ENCODE data around the gene TREM2.

Gene TREM2

DNA sequence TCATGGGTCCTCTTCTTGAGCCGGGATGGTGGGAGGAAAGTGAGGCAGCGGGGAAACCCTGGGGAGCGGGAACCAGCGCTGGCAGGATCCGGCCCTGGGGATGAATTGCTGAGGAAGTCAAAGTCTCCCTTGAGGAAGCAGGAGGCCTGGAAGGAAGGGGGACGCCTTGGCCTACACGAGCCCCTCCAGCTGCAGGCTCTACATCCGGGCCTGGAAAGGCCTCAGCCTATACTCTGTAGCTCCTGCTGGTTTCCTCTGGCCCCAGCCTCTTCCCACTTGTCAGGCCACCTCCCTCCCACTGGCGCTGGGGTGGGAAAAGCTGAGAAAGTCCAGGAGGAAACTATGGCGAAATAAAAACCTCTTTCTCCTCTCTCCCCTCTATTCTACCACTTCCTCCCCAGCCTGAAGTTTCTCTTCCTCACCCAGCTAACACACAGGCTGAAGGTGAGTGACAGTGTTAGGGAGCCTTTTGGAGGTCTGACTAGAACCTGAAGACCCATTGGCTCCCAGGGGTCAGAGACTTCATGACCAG is 23.2 kb upstream of the TREM2 start:
- in situ Hi-C loops (cut with HindIII; ENCODE audit: low sequenced_read_pairs): loop anchor here (25.0 kb wide), 1 partner anchor 99 kb away; no protein-coding TSS in a partner anchor

DNA sequence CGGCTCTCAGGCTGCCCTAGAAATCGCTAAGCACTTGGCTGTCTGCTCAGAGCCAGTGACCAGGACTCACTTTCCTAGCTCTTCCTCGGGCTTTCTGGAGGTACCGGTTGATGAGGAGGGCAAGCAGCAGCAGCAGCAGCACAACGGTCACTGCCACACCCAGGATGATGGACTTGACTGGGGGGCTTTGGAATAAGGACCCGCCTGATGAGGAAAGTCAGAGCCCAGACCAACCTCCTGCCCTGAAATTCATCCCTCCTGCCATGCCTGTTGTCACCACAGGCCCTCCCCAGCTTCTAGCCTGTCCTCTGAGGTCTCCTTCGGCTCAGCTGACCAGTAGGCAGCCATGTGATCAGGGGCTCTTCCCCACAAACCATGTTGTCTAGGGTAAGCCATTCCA is 21.8 kb upstream of the TREM2 start:
- in situ Hi-C loops (cut with HindIII; ENCODE audit: low sequenced_read_pairs): loop anchor here (25.0 kb wide), 1 partner anchor 97 kb away; no protein-coding TSS in a partner anchor

DNA sequence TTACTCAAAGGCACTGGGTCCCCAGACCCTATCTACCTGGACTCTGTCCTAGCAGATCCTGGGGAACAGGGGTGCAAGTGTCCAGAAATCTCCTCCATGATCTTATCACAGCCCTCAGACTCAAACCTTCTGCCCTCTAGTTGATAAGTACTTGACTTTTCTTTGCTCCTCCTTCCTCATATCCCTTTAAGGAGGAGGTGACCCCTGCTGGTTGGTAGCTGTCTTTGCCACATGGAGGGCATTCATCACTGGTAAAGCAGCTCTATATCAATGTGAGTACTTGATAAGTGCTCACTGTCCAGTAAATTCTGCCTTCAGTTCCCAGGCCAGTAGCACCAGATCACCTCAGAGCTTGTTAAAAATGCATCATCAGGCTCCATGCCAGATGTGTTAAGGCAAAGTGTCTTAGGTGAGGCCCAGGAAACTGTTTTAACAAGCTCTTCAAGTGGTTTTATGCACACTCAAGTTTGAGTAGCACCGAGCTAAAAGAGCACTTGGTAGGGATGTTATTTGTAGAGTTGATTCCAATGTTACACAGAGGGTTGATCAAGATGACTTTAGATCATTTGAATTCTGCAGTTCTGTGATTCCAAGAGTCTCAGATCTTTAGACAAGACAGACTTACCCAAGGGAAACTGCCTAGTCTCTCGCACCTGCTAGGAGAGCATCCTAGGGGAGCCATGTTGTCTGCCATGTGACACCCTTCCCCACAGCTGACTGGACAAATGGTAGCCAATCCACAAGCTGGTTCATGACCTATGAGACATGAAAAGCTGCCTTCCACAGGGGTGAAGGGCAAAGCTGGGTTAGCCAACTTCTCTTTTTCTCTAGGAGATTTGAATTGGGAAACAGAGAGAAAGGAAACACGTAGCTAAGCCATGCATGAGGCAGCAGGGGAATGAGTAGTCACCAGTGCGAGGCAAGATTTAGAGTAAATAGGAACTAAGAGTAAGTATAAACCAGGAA is 19.4 kb upstream of the TREM2 start:
- in situ Hi-C loops (cut with HindIII; ENCODE audit: low sequenced_read_pairs): loop anchor here (25.0 kb wide), 1 partner anchor 95 kb away; no protein-coding TSS in a partner anchor

DNA sequence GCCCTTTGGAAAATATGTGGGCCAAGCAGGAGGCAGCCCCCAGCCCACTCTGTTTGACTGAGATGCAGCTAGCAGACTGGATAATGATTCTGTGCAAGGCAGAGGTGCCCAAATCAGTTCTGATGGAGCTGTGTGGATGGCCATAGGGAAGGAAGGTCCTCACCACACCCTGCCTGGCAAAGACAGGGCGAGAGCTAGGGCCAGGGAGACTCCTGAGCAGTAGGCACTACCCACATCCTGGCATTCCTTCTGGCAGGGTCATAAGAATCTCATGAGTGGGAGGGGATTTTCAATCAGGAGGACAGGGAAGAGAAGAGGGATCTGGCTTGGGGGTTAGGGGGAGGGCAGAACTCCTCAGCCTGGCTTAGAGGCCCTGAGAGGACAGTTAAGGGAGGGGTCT is 18.6 kb upstream of the TREM2 start:
- in situ Hi-C loops (cut with HindIII; ENCODE audit: low sequenced_read_pairs): loop anchor here (25.0 kb wide), 1 partner anchor 94 kb away; no protein-coding TSS in a partner anchor

DNA sequence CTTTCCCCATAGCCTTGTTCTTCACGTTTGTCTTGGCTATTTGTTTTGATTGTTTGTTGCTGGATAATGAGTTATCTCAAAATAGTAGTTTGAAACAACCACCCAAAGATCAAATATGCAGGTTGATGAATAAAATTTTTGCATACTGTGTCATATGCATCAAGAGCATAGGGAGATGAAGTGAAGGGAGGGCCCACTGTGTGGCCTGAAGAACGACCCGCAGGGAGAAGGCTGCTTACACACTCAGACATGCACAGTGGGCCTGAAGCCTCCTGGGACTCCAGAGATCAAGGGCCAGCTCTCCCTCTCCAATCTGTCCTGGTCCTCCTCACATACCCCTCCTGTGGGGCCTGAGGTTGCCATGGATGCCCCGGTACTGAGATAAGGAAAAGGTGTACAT is 16.2 kb upstream of the TREM2 start:
- in situ Hi-C loops (cut with HindIII; ENCODE audit: low sequenced_read_pairs): loop anchor here (25.0 kb wide), 1 partner anchor 92 kb away; no protein-coding TSS in a partner anchor

DNA sequence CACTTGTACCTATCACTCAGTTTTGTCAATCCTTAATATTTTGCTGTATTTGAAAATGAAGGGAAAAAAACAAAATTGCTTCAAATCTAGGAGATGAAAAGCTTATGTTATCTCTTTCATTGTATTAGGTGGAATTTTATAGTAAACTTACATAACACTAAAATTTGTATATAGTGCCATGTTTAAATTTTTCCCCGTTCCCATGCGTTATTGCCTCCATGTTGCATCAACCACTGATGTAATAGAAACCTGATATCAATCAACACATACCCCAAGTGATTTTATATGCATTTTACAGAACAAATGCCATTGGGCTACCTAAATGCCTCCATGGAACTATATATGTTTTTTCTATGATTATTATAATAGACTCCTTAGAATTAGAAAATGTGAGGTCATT is 14.8 kb upstream of the TREM2 start:
- in situ Hi-C loops (cut with HindIII; ENCODE audit: low sequenced_read_pairs): loop anchor here (25.0 kb wide), 1 partner anchor 90 kb away; no protein-coding TSS in a partner anchor

DNA sequence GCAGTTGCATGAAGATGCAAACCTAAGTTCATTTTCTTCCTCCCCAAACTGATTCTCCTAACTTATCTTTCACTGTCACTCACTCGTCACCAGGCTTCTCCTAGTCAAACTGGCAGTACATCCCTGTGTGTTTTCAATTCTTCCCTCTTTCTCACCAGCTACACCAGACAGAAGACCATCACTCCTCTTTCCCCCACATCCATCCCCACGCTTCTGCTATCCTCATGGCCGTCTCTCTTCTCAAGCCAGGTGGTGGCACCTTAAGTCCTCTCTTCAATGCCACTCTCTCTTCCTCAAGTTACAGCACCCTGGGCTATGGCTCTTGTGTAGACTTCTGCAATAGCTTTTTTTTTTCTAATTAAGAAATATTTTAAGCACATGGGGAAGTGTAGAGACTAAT is 14.4 kb upstream of the TREM2 start:
- in situ Hi-C loops (cut with HindIII; ENCODE audit: low sequenced_read_pairs): loop anchor here (25.0 kb wide), 1 partner anchor 90 kb away; no protein-coding TSS in a partner anchor

DNA sequence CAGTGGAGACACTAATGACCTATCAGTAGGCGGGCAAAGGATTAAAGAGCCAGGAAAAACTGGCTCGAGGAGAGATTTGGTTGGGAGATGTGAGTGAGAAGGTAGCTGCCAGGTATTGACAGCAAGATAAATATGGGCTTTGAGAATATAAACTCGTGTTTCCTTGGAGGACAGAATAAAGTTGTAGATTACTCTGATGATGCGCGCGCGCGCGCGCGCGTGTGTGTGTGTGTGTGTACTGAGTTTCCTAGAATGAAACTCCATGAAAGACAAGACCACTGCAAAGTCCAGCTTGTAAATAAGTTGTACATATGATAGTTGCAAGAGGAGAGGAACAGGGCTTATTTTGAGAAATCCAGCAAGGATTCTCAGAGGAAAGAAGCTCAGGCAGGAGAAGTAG is 13.3 kb upstream of the TREM2 start:
- in situ Hi-C loops (cut with HindIII; ENCODE audit: low sequenced_read_pairs): loop anchor here (25.0 kb wide), 1 partner anchor 89 kb away; no protein-coding TSS in a partner anchor

DNA sequence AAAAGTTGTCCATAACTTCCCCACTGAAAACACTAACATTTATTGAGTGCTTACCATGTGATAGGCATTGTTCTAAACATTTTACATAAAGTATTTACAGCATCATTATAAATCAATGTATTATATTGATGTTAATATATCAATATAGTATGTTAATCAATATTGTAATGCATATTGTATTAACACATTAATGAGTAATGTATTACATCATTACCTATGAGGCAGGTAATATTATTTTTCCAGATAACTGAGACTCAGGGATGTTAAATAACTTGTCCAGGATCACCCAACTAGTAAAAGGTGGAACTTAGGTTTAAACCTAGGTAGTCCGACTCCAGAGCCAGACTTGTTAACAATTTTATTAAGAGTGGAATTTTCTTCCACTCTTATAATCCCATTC is 12.2 kb upstream of the TREM2 start:
- in situ Hi-C loops (cut with HindIII; ENCODE audit: low sequenced_read_pairs): loop anchor here (25.0 kb wide), 1 partner anchor 88 kb away; no protein-coding TSS in a partner anchor

DNA sequence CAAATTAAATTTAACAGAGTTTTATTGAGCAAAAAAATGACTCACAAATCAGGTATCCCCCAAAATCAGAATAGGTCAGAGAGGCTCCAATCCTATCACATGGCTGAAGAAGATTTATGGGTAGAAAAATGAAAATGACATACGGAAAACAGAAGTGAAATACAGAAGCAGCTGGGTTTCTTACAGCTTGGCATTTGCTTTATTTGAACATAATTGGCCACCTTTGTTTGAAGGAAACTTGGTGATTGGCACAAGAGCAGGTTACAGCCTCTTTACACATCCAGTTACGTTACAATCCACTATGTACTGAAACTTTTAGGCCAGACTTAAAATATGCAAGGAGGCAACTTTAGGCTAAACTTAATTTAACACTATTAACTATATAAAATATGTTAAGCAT is 11.7 kb upstream of the TREM2 start:
- in situ Hi-C loops (cut with HindIII; ENCODE audit: low sequenced_read_pairs): loop anchor here (25.0 kb wide), 1 partner anchor 87 kb away; no protein-coding TSS in a partner anchor

DNA sequence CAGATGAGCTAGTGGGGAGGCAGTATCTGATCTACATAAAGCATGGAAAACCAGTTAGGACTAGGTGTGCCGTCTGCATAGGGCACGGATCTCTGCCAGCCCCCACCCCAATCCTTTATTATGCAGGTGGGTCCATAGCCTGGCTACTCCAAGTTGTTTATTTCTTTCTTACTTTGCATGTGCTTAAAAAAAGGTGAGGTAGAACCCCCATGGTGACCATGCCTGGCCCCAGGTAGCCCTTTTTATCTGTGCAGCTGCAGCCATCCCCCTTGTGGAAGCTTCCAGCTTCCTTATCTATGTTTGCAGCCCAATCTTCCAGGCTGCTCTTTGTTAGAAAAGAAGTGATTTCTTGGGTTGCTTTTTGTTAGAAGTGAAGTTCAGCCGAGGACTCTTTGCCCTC is 9.0 kb upstream of the TREM2 start:
- in situ Hi-C loops (cut with HindIII; ENCODE audit: low sequenced_read_pairs): no loop called here

DNA sequence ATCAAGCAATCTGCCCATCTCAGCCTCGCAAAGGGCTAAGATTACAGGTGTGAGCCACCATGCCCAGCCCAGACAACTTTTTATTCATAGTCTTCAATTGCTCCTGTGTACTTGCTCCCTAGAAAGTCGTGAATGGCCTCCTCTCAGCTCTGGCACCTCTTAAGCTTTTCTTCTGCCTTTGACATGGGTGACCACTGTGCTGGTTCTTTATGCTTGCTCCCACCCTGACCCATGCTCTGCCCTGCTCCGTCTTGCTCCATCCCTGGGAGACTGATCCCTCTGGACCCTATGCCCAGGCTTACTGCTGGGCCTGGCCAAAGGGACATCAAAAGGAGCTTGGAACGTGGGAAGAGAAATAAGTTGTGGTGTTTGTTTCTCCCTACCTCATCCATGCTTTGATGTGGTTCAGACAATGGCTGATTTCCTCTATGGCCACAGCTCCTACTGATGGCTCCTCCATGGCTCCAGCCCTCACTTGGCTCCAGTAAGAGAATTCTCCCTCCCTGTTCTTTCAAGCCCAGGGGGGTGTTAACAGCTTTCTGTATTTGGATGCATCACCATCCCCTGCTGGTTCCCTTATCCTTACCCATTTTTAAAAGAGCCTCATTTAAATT is 7.7 kb upstream of the TREM2 start:
- in situ Hi-C loops (cut with HindIII; ENCODE audit: low sequenced_read_pairs): no loop called here

DNA sequence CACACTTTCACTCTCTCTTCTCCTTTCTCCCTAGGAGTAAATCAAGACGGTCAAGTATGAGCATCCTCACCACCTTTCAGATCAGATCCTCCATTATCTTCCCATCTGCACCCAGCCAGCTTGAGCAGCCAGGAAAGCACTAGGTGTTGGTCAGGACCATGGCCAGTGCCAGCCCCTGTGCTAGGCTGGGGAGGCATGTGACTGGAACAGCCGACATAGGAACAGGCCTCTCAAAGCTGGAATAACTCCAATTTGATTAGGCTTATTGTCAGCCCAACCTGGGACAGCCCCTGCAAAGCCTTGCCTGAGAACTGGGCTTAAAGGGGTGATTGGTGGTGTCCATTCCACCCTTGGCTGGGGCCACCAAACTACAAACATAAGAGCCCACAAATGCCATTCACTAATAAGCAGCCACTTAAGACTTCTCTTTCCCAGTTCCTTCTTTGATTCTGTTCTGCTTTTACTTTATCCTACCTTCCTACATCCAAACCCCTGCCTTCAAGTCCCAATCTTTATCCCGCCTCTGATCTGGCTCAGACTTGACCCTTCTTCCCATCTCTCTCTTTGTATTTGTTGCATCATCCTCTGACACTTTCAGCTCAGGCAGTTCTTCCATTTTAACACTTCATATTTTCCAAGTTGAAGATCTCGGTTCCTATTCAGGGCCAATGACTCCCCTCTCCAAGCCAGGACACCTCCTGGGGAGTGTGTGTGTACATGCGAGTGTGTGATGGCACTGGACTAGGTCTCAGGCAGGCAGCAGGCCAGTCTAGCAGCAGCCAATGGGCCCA is 4.5 kb upstream of the TREM2 start:
- in situ Hi-C loops (cut with HindIII; ENCODE audit: low sequenced_read_pairs): no loop called here

DNA sequence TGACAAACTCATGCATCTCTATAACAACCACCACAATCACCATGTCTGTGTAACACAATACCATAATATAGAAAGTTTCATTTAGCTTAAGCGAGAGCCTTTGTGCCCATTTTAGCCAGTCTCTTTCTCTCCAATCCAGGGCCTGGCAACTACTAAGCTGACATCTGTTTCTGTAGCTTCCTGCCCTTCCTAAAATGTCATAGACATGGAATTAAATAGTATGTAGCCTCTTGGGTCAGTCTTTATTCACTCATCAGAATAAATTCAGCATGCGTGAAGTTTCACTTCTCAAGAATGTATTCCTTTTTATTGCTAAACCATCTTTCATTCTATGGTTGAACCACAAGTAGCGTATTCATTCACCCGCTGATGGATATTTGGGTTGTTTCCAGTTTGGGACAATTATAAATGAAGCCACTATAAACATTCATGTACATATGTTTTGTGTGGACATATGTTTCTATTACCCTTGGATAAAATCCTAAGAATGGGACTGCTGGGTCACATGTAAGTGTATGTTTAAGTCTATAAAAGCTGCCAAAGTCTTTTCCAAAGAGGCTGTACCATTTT is 1.7 kb upstream of the TREM2 start:
- in situ Hi-C loops (cut with HindIII; ENCODE audit: low sequenced_read_pairs): no loop called here

DNA sequence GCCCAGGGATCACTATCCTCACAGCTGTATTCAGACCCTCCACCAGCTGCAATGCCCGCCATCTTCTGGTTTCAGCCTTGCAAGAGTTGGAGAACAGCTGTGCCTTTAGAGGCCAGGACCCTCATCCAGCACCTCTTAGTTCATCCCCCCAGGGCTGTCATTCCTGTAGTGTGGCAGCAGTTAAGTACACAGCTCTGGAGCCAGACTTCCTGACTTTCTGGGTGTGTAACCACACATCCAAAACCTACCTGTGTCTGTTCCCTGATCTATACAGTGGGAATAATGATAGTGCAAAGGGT is 452 bp upstream of the TREM2 start:
- in situ Hi-C loops (cut with HindIII; ENCODE audit: low sequenced_read_pairs): no loop called here

DNA sequence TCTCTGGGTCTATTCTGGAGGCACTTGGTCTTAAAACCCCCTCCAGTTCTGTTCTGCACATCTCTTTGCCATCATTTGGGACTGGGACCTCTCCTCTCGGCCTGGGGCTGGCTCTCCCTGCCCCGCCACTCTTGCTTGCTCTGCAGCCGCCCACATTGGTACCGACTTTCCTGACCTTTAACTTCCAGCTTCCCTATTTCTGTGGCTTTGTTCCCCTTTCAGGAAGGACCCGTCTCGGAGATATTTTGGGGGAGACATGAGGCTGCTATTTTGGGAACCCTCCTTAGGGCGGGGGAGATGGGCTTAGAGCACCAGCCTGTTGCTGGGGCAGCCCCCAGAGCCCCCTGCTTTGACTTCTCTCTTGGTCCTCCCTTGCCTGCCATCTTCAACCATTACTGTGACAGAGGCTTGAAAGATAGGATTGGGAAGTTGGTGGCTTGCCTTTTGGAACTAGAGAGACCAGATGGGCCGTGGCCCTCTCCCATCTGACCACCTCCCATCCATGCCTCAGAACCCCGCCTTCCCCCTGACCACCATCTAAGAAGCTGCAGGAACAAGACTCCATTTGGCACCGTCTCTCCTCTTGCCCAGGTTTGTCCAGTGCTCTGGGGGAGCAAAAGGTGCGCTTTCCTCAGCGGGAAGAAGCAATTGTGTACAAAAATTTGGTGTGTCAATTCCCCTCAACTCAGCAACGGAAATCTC is 914 bp downstream of the TREM2 start:
- in situ Hi-C loops (cut with HindIII; ENCODE audit: low sequenced_read_pairs): no loop called here

DNA sequence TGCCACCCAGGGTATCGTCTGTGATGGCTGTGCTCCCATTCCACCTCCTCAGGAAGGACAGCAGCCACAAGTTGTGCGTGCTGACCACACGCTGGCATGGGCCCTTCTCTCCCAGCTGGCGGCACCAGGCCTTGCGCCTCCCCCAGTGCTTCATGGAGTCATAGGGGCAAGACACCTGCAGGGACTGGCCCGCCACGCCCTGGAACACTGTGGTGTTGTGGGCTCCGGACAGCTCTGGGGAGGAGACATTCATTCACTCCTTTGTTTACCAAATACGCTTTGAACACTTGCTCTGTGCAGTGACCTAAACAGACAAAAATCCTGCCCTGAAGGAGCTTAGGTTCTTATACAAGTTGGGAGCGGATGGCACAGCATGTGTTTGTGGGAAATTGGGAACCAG is 1.5 kb downstream of the TREM2 start:
- in situ Hi-C loops (cut with HindIII; ENCODE audit: low sequenced_read_pairs): no loop called here

DNA sequence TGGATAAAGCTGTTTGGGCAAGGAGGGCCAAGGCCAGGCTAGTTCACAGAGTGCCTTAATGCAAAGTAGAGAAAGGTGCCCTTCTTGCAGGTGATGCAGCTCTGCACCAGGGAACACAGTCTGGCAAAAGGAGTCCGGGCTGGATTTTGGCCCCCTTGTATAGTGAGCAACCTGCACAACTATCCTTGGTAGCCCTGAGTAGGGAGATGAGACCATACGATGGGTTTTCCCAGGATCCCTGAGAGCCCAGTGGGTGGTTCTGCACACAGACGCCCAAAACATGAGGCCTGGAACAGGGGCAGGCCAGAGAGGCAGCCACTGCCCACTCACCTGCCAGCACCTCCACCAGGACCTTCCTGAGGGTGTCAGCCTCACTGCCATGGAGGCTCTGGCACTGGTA is 2.0 kb downstream of the TREM2 start:
- in situ Hi-C loops (cut with HindIII; ENCODE audit: low sequenced_read_pairs): no loop called here

DNA sequence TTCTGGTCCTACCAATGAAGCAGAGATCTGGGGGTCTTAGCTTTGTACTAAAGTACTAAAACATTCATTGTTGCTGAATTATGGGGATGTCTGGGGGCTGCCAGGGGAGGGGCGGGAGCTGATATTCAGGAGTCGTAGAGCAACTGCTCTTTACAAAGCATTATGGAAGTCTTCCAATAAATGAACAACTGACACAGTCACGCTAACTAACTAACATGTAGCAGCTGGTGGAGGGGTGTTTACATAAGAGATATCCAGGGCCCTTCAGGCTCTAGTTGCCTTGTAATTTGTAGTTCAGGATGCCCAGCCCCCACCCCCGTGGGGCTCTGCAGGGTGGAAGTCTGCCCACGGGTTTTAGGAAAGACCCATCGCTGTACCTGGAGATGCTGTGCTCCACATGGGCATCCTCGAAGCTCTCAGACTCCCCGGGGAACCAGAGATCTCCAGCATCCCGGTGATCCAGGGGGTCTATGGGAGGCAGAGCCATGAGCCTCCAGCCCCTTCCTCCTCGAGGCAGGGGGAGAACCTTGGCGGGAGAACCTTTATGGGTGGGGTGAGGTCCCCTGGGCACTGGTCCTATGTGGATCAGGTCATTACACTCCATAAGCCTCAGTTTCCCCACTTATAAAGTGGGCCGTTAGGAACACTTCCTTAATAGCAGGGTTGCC is 3.4 kb downstream of the TREM2 start:
- in situ Hi-C loops (cut with HindIII; ENCODE audit: low sequenced_read_pairs): no loop called here
